ENCODE results near the gene IL1A. TPM values are rescaled to one million over a fixed set of nuclear protein-coding genes. Genes with fewer than 3 reads are reported as not detected.

The IL1A gene
- total RNA-seq, 4 donors from 2014 or later, result 0.40 TPM; not detected in 3

DNA sequence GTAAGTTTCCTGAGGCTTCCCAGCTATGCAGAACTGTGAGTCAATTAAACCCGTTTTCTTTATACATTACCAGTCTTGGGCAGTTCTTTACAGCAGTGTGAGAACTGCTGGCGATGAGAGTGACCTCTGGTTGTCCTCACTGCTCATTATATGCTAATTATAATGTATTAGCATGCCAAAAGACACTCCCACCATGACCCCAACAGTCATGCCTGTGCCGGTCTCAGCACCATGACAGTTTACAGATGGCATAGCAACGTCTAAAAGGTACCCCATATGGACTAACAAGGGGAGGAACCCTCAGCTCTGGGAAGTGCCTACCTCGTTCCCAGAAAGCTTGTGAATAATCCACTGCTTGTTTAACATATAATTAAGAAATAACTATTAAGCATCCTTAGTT lies 8.1 kb upstream of the IL1A start:
- no peaks in the 10 kb centered on the region for H3K9me3 ChIP-seq
- no peaks in the 10 kb centered on the region for H3K36me3 ChIP-seq
- no peak for TF ChIP-seq POLR2A (IDR thresholded peaks at IDR 0.05)
- TF ChIP-seq, protein P1, sequence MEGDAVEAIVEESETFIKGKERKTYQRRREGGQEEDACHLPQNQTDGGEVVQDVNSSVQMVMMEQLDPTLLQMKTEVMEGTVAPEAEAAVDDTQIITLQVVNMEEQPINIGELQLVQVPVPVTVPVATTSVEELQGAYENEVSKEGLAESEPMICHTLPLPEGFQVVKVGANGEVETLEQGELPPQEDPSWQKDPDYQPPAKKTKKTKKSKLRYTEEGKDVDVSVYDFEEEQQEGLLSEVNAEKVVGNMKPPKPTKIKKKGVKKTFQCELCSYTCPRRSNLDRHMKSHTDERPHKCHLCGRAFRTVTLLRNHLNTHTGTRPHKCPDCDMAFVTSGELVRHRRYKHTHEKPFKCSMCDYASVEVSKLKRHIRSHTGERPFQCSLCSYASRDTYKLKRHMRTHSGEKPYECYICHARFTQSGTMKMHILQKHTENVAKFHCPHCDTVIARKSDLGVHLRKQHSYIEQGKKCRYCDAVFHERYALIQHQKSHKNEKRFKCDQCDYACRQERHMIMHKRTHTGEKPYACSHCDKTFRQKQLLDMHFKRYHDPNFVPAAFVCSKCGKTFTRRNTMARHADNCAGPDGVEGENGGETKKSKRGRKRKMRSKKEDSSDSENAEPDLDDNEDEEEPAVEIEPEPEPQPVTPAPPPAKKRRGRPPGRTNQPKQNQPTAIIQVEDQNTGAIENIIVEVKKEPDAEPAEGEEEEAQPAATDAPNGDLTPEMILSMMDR (IDR thresholded peaks at IDR 0.05), result no peak
- intact Hi-C loops (cut with DNase I), result no loop called here
- H3K27ac ChIP-seq, result no peak overlapping the region
- no peaks in the 10 kb centered on the region for H3K27me3 ChIP-seq
- H3K4me1 ChIP-seq, result no peaks in the 10 kb centered on the region
- no peak for DNase-seq
- 83 to 87% methylated on average over 5 of the region's 5 CpGs for WGBS, 2 donors
- no peak overlapping the region for H3K4me3 ChIP-seq (replicated peaks in 1 of 3)

DNA sequence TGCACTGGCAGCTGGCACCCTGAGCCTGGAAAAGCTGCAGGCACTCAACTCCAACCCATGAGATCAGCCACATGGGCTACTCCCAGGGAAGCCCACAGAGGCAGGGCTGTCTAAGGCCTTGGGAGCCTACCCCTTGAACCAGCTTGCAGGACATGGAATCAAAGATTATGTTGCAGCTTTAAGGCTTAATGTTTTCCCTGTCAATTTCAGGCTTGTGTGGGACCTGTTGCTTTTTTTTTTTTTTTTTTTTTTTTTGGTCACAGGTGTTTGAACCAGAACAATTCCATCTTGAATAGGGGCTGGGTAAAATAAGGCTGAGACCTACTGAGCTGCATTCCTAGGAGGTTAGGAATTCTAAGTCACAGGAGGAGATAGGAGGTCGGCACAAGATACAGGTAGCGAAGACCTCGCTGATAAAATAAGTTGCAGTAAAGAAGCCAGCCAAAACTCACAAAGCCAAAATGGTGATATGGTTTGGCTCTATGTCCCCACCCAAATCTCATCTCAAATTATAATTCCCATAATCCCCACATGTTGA lies 7.5 kb upstream of the IL1A start:
- Histone ChIP-seq H3K27ac (no peak overlapping the region), H3K36me3 (no peaks in the 10 kb centered on the region), H3K4me1 (no peaks in the 10 kb centered on the region), H3K4me3 (replicated peaks in 1 of 3) (no peak overlapping the region), H3K9me3 (no peaks in the 10 kb centered on the region), H3K27me3 (no peaks in the 10 kb centered on the region)
- 91 to 92% methylated on average over 3 of the region's 3 CpGs for WGBS, 2 donors
- no peak for TF ChIP-seq POLR2A (IDR thresholded peaks at IDR 0.05)
- TF ChIP-seq, protein P1 (IDR thresholded peaks at IDR 0.05), result no peak
- DNase-seq, result no peak
- intact Hi-C loops (cut with DNase I), result no loop called here

DNA sequence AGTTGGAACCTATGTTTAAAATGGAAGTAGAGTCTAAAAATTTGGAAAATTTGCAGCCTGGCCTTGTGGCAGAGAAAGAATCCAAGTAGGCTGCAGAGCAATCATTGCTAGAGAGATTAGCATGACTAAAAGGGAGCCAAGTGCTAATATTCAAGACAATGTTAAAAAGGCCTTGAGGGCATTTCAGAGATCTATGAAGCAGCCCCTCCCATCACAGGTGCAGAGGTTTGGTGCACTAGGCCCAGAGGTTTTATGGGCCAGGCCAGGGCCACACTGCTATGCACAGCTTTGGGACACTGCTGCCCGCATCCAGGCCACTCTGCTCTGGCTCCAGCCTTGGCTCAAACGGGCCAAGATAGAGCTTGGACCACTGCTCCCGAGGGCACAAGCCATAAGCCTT lies 6.7 kb upstream of the IL1A start:
- DNase-seq, result no peak
- intact Hi-C loops (cut with DNase I), result no loop called here
- no peaks in the 10 kb centered on the region for H3K4me1 ChIP-seq
- 100% methylated on average over 1 to 3 of the region's 3 CpGs for WGBS, 2 donors
- no peak overlapping the region for H3K27ac ChIP-seq
- no peaks in the 10 kb centered on the region for H3K27me3 ChIP-seq
- H3K36me3 ChIP-seq, result no peaks in the 10 kb centered on the region
- H3K9me3 ChIP-seq, result no peaks in the 10 kb centered on the region
- no peak overlapping the region for H3K4me3 ChIP-seq (replicated peaks in 1 of 3)
- TF ChIP-seq, protein P1 (IDR thresholded peaks at IDR 0.05), result no peak
- TF ChIP-seq POLR2A (IDR thresholded peaks at IDR 0.05), result no peak

DNA sequence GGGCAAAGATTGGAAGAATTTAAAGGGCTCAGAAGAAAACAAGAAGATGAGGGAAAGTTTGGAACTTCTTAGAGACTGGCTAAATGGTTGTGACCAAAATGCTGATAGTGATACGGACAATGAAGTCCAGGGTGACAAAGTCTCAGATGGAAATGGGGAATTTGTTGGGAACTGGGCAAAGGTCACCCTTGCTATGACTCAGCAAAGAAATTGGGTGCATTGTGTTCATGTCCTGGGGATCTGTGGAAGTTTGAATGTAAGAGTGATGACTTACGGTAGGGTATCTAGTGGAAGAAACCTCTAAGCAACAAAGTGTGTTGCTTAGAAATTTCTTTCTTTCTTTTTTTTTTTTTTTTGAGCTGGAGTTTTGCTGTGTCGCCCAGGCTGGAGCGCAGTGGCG lies 6.0 kb upstream of the IL1A start:
- Histone ChIP-seq H3K36me3 (no peaks in the 10 kb centered on the region), H3K27ac (no peak overlapping the region), H3K4me3 (replicated peaks in 1 of 3) (no peak overlapping the region), H3K9me3 (no peaks in the 10 kb centered on the region), H3K27me3 (no peaks in the 10 kb centered on the region), H3K4me1 (no peaks in the 10 kb centered on the region)
- WGBS, 2 donors, result 93 to 96% methylated on average over 5 of the region's 5 CpGs
- intact Hi-C loops (cut with DNase I), result no loop called here
- TF ChIP-seq, protein P1 (IDR thresholded peaks at IDR 0.05), result no peak
- no peak for TF ChIP-seq POLR2A (IDR thresholded peaks at IDR 0.05)
- no peak for DNase-seq

DNA sequence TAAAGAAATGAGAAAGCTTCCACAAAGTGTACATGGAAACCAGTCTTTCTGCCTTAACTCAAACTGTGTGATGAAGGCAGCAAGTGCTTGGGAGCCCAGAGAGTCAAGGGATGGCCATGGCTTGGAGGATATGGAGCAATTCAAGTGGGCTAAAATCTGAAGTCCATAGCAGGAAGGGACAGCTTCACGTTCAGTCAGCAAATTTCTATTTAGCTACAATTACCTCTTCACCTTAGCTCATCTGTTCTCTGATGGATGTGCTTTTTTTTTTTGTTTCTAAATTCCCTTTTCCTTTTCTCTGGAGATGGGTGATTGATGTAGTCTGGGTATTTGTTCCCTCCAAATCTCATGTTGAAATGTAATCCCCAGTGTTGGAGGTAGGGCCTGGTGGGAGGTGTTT lies 4.9 kb upstream of the IL1A start:
- intact Hi-C loops (cut with DNase I), result no loop called here

More for the DNA sequence above, 4.9 kb upstream of the IL1A start:
- DNase-seq, result no peak
- Histone ChIP-seq H3K4me3 (replicated peaks in 1 of 3) (no peak overlapping the region), H3K9me3 (no peaks in the 10 kb centered on the region), H3K27ac (no peak overlapping the region), H3K36me3 (no peaks in the 10 kb centered on the region), H3K4me1 (no peaks in the 10 kb centered on the region), H3K27me3 (no peaks in the 10 kb centered on the region)
- TF ChIP-seq POLR2A (IDR thresholded peaks at IDR 0.05), result no peak
- TF ChIP-seq, protein P1 (IDR thresholded peaks at IDR 0.05), result no peak
- WGBS, 2 donors, result 92 to 93% methylated on average over 1 of the region's 1 CpG
